Measurements from ENCODE around the gene WIPF1.

WIPF1 gene

DNA sequence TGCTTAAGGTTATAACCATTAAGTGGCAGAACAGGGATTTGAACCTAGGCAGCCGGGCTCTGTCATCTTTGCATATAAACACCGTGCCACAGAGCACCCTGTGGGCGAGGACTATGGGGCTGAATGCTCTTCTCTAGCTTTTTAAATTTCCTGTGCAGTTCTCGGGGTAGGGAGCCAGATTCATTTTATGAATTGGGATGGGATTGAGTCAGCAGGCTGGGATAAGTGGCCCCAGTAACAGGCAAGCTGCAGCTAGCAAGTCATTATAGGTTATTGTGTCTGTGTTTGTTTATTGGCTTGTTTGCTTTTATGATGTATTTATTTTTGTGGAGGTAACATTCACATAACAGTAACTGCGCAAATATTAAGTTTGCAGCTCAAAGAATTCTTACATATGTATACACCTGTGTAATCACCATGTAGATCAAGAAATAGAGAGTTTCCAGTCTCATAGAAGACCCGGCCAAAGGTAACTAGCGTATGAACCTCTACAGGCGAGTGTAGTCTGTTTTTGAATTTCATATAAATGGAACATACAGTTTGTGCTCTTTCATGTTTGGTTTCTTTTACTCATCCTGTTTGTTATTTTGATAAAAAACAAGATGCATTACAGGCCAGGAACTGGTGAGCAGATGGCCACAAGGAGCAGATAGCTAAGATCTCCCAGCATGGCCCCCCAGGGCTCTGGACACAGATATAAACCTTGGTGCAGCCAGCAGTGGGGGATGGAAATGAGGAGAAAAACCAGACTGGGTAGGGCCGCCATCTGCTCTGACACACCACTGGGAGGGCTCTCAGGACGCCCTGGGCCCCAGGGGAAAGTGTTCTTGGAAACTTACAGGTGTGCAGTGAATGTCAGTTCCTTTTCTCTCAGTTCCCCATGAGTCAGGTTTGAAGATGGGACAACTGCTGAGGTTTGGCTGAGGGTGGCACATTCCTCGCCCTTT, 61.6 kb downstream of the WIPF1 start:
- TF ChIP-seq, protein P1, sequence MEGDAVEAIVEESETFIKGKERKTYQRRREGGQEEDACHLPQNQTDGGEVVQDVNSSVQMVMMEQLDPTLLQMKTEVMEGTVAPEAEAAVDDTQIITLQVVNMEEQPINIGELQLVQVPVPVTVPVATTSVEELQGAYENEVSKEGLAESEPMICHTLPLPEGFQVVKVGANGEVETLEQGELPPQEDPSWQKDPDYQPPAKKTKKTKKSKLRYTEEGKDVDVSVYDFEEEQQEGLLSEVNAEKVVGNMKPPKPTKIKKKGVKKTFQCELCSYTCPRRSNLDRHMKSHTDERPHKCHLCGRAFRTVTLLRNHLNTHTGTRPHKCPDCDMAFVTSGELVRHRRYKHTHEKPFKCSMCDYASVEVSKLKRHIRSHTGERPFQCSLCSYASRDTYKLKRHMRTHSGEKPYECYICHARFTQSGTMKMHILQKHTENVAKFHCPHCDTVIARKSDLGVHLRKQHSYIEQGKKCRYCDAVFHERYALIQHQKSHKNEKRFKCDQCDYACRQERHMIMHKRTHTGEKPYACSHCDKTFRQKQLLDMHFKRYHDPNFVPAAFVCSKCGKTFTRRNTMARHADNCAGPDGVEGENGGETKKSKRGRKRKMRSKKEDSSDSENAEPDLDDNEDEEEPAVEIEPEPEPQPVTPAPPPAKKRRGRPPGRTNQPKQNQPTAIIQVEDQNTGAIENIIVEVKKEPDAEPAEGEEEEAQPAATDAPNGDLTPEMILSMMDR (IDR thresholded peaks at IDR 0.05; ENCODE audit: extremely low read depth, missing control alignments) = no peak
- no peak for DNase-seq (ENCODE audit: low spot score)

DNA sequence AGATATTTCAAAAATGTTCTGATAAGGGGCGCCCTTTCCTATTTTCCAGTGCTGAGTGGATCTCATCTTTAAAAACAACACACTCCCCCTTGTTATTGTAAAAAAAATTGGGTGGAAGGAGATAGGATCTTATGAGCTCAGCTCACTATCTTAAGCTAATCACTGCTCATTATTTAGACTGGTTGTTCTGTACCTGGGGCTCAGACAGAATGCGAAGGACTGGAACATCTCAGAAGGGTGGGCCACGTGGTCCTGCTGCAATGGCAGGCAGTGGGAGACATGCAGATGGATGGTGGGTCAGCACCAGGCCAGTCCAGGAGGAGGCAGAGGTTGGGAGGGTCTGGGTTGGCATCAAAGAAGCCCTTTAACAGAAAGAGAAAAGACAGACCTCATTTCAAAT, 62.5 kb downstream of the WIPF1 start:
- DNase-seq (ENCODE audit: low spot score) = no peak
- TF ChIP-seq, protein P1 (IDR thresholded peaks at IDR 0.05; ENCODE audit: extremely low read depth, missing control alignments) = no peak

DNA sequence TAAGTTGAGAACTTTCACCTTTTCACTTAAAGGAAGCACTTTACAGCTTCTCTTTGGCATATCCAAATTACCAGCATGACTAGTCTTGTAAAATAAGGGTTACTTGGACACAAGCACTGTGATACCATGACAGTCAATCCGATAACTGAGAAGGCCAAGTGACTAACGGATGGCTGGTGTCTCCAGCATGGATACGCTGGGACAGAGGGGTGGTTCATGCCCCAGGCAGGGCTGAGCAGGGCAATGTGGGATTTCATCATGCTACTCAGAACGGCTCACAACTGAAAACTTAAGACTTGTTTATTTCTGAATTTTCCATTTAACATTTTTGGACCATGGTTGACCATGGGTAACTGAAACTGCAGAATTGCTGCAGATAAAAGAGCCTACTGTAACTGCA, 67.7 kb downstream of the WIPF1 start:
- TF ChIP-seq, protein P1 (IDR thresholded peaks at IDR 0.05; ENCODE audit: extremely low read depth, missing control alignments) = no peak
- DNase-seq (ENCODE audit: low spot score) = no peak

DNA sequence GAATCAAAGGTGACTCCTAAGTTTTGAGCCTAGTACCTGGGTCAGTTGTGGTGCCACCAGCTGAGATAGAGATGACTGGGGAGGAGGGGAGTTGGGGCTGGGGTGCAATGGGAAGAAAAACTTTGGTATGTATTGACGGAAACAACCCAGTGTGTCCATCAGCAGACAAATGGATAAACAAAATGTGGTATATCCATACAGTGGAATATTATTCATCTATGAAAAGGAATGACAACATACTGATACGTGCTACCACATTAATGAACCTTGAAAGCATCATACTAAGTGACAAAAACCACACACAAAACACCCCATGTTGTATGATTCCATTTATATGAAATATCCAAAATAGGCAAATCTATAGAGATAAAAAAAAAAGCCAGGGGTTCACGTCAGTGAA, 69.6 kb downstream of the WIPF1 start:
- TF ChIP-seq, protein P1 (IDR thresholded peaks at IDR 0.05; ENCODE audit: extremely low read depth, missing control alignments) = no peak
- DNase-seq (ENCODE audit: low spot score) = no peak

DNA sequence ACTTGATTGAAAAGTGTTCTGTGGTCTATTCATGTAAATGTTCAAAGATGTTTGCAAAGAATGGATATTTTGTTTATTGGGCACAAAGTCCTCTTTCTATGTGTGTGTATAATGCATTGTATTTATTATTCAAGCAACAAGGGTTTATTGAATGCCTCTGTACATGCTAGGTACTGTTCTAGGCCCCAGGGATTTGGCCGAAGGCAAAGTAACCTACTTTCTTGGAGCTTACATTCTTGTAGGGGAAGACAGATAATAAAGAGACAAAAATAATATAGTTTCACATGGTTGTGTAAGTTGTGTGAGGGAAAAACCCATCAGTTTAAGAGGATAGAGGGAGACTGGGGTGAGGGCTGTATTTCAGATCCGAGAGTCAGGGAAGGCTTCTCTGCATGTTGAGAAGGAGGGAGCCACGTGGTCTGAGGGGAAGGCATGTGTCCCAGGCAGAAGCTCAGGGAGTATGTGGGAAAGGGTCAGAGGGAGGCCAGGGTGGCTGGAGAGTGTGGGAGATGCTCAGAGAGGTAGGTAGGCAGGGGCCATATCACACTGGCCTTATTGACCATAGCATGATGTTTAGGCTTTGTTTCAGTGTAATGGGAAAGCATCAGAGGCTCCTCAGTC, 70.4 kb downstream of the WIPF1 start:
- TF ChIP-seq, protein P1 (IDR thresholded peaks at IDR 0.05; ENCODE audit: extremely low read depth, missing control alignments) = no peak
- DNase-seq (ENCODE audit: low spot score) = no peak

DNA sequence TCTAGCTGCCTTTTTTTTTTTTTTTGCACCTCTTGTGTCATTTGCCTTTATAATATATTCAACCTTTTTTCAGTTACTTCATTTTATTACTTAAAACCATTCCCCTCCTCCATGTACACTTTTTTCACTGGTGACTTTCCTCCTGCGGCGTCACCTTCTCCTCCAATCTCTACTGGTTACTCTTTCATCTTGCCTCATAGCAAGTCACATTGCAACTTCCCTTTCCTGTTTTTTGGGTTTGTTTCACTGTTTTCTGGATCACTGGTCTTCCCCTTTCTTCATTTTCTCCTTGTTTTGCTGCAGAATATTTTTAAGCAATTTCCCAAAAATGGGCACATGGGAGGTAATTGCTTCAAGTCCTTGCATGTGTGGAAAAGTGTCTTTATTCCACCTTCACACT, 73.1 kb downstream of the WIPF1 start:
- TF ChIP-seq, protein P1 (IDR thresholded peaks at IDR 0.05; ENCODE audit: extremely low read depth, missing control alignments) = no peak
- no peak for DNase-seq (ENCODE audit: low spot score)

DNA sequence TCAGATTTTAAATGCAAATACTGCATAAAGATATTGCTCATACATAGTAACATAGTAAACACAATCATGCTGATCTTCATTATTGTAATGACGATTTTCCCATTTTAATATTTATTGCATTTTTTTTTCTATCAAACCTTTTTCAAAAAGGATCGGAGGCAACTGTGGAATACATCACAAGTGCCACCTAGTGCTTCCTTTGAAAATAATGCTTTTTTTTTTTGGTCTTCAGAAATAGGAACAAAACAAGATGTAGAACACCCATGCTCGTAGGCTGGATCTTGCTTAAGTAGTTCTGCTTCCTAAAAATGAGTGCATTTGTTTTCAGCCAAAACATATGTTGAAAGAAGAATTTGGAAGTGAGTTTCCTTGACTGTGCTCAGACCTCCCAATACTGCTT, 75.1 kb downstream of the WIPF1 start:
- no peak for DNase-seq (ENCODE audit: low spot score)
- TF ChIP-seq, protein P1 (IDR thresholded peaks at IDR 0.05; ENCODE audit: extremely low read depth, missing control alignments) = no peak

Data from GM20000 (cell line).